Measurements from ENCODE around the gene TNP2.

TNP2 gene

DNA sequence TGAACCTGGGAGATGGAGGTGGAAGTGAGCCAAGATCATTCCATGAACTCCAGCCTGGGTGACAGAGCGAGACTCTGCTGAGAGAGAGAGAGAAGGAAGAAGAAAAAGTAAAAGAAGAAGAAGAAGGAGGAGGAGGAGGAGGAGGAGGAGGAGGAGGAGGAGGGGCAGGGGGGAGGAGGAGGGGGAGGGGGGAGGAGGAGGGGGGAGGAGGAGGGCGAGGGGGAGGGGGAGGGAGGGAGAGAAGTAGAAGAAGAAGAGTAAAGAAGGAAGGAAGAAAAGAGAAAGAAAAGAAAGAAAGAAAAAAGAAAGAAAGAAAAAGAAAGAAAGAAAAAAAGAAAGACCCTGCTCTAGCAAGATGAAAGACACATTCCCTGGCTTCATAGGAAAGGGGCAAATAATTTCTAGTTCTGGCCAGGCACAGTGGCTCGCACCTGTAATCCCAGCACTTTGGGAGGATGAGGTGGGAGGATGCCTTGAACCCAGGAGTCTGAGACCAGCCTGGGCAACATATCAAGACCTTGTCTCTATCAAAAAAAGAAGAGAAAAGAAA is 36.7 kb downstream of the TNP2 start:
- in situ Hi-C loops (cut with HindIII; ENCODE audit: low pct_ligation_motif_present, low sequenced_read_pairs), result no loop called here
- Histone ChIP-seq H3K27me3 (replicated peaks) (no peaks in the 10 kb centered on the region), H3K4me3 (ENCODE audit: low read depth, low read length) (no peak overlapping the region), H3K27ac (no peak overlapping the region), H3K36me3 (replicated peaks) (no peaks in the 10 kb centered on the region)
- no peak for DNase-seq
- TF ChIP-seq, protein P1, sequence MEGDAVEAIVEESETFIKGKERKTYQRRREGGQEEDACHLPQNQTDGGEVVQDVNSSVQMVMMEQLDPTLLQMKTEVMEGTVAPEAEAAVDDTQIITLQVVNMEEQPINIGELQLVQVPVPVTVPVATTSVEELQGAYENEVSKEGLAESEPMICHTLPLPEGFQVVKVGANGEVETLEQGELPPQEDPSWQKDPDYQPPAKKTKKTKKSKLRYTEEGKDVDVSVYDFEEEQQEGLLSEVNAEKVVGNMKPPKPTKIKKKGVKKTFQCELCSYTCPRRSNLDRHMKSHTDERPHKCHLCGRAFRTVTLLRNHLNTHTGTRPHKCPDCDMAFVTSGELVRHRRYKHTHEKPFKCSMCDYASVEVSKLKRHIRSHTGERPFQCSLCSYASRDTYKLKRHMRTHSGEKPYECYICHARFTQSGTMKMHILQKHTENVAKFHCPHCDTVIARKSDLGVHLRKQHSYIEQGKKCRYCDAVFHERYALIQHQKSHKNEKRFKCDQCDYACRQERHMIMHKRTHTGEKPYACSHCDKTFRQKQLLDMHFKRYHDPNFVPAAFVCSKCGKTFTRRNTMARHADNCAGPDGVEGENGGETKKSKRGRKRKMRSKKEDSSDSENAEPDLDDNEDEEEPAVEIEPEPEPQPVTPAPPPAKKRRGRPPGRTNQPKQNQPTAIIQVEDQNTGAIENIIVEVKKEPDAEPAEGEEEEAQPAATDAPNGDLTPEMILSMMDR (IDR thresholded peaks at IDR 0.05; ENCODE audit: low read depth, low read length, missing control alignments), result no peak

- H3K4me3 ChIP-seq (ENCODE audit: low read depth, low read length), result no peak overlapping the region
- no peak overlapping the region for H3K27ac ChIP-seq
- TF ChIP-seq, protein P1 (IDR thresholded peaks at IDR 0.05; ENCODE audit: low read depth, low read length, missing control alignments), result no peak
- H3K27me3 ChIP-seq (replicated peaks), result no peaks in the 10 kb centered on the region
- H3K36me3 ChIP-seq (replicated peaks), result no peaks in the 10 kb centered on the region
- in situ Hi-C loops (cut with HindIII; ENCODE audit: low pct_ligation_motif_present, low sequenced_read_pairs), result no loop called here
- no peak for DNase-seq
These were observed 37.7 kb downstream of the TNP2 start for GRCh38 chr16:11231367-11231970.

DNA sequence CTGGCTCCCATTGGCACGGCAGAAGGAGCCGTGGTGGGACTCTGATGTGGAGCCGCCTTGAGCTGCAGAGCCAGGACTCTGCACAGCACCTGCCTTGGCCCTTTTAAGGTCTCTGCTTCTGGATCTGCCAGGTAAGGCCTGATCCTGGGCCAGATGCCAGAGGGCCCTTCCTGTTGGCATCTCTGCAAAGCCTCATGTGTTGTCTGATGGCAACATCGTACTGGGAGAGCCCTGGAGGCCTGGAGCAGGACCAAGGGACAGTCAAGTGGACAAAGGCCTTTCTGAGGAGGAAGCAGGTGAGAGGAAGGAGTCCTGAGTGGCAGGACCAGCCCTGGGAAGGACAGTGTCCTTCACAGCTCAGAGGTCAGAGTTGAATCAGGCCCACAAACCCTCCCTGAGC is 39.2 kb downstream of the TNP2 start:
- TF ChIP-seq, protein P1 (IDR thresholded peaks at IDR 0.05; ENCODE audit: low read depth, low read length, missing control alignments), result no peak
- Histone ChIP-seq H3K4me3 (ENCODE audit: low read depth, low read length) (no peak overlapping the region), H3K36me3 (replicated peaks) (no peaks in the 10 kb centered on the region), H3K27me3 (replicated peaks) (no peaks in the 10 kb centered on the region), H3K27ac (no peak overlapping the region)
- in situ Hi-C loops (cut with HindIII; ENCODE audit: low pct_ligation_motif_present, low sequenced_read_pairs), result no loop called here
- DNase-seq, result no peak

DNA sequence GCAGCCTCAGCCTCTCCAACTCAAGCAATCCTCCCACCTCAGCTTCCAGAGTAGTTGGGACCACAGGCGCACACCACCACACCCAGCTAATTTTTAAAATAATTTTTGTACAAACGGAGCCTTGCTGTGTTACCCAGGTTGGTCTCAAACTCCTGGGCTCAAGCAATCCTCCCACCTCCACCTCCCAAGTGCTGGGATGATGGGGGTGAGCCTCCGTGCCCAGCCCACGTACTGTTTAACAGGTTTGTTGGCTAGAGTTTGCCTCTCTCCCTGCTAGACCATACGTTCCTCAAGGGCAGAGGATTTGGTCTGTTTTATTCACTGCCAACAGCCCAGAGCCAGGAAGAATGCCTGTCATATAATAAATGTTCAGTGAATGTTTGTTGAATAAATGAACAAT is 39.7 kb downstream of the TNP2 start:
- H3K27ac ChIP-seq, result no peak overlapping the region
- DNase-seq, result no peak
- TF ChIP-seq, protein P1 (IDR thresholded peaks at IDR 0.05; ENCODE audit: low read depth, low read length, missing control alignments), result no peak
- no peaks in the 10 kb centered on the region for H3K36me3 ChIP-seq (replicated peaks)
- in situ Hi-C loops (cut with HindIII; ENCODE audit: low pct_ligation_motif_present, low sequenced_read_pairs), result no loop called here
- H3K4me3 ChIP-seq (ENCODE audit: low read depth, low read length), result no peak overlapping the region
- H3K27me3 ChIP-seq (replicated peaks), result no peaks in the 10 kb centered on the region

DNA sequence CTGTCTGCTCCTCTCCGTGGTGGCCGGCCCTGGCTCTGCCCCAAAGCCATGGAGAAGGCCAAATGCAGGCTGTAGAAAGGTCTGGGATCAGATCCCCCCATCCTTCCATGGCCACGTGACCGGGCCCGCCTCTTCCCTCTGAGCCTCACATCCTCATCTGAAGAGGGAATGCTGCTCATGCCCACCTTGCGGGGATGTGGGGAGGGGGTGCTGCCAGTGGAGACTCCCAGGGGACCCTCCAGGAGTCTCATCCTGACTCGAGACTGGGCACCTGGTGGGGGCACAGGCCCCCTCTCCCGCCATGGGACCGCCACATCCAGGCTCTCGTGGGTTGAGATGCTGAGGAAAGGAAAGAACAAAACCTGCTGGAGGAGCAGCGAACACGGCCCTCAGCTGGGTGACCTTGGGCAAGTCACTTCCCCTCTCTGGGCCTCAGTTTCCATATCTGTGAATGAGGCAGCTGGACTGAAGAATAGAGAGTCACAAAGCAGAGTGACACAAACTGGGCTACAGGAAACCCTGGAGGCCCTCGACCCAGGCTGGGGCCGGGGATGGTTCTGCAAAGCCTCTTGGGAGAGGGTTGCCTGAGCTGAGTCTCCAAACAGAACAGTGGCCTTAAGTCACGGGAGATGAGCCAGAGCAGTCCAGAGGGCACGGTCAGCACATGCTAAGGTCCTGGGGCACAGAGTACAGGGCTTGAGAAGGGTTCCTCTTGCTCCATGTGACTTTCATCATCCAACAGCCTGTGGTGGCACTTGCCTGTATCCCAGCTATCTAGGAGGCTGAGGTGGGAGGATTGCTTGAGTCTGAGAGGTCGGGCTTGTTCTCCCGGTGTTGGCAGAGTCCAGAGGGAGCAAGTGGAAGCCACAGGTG is 43.2 kb downstream of the TNP2 start:
- H3K36me3 ChIP-seq (replicated peaks), result no peaks in the 10 kb centered on the region
- H3K27me3 ChIP-seq (replicated peaks), result no peaks in the 10 kb centered on the region
- TF ChIP-seq, protein P1 (IDR thresholded peaks at IDR 0.05; ENCODE audit: low read depth, low read length, missing control alignments), result no peak
- H3K27ac ChIP-seq, result no peak overlapping the region
- in situ Hi-C loops (cut with HindIII; ENCODE audit: low pct_ligation_motif_present, low sequenced_read_pairs), result no loop called here
- DNase-seq, result no peak
- H3K4me3 ChIP-seq (ENCODE audit: low read depth, low read length), result no peak overlapping the region
